Endothelial cell of umbilical vein (primary cell): ENCODE data around the gene ZNF740.

Experiments used
- EZH2 ChIP-seq: IDR thresholded peaks from 2 replicates; pipeline ENCODE4 v1.6.1; 2012; ENCODE audit warnings: borderline replicate concordance, low read depth, mild to moderate bottlenecking, moderate library complexity, low read length, inconsistent platforms; ENCODE audit not compliant: severe bottlenecking
- JUN ChIP-seq: IDR thresholded peaks from 2 replicates; pipeline ENCODE4 v1.6.1; 2011; ENCODE audit warnings: borderline replicate concordance, low read depth; ENCODE audit not compliant: insufficient read length, insufficient read depth
- MYC ChIP-seq: IDR thresholded peaks from one replicate; pipeline ENCODE4 v1.6.1; 2011; ENCODE audit warnings: mild to moderate bottlenecking, low read depth, low read length
- POLR2A ChIP-seq: IDR thresholded peaks from 2 replicates; pipeline ENCODE4 v1.6.1; 2012; ENCODE audit warnings: low read depth, mild to moderate bottlenecking, control low read depth, low read length
- POLR2AphosphoS5 ChIP-seq: IDR thresholded peaks from 2 replicates; pipeline ENCODE4 v1.6.1; 2012; ENCODE audit warnings: low read depth, mild to moderate bottlenecking, control low read depth, low read length, moderate library complexity; ENCODE audit not compliant: insufficient read depth
- TF ChIP-seq, protein P1 (sequence below), 2 donors: IDR thresholded peaks; 1 replicate in 1 of 2; 2 replicates in 1 of 2; pipeline ENCODE4 v1.5.1; 2011; ENCODE audit warnings: low read length in 2 of 2, mild to moderate bottlenecking in 2 of 2, moderate library complexity in 2 of 2, control low read depth in 1 of 2, inconsistent platforms in 1 of 2, low read depth in 1 of 2; ENCODE audit not compliant: insufficient read depth in 1 of 2; ENCODE audit errors: extremely low read depth in 1 of 2
- TF ChIP-seq, protein P2 (sequence below): IDR thresholded peaks from 2 replicates; pipeline ENCODE4 v1.6.1; 2011; ENCODE audit not compliant: insufficient read depth, insufficient read length

- no peak for TF ChIP-seq POLR2AphosphoS5
- TF ChIP-seq EZH2, result no peak
- no peak for TF ChIP-seq MYC
- TF ChIP-seq, protein P1, sequence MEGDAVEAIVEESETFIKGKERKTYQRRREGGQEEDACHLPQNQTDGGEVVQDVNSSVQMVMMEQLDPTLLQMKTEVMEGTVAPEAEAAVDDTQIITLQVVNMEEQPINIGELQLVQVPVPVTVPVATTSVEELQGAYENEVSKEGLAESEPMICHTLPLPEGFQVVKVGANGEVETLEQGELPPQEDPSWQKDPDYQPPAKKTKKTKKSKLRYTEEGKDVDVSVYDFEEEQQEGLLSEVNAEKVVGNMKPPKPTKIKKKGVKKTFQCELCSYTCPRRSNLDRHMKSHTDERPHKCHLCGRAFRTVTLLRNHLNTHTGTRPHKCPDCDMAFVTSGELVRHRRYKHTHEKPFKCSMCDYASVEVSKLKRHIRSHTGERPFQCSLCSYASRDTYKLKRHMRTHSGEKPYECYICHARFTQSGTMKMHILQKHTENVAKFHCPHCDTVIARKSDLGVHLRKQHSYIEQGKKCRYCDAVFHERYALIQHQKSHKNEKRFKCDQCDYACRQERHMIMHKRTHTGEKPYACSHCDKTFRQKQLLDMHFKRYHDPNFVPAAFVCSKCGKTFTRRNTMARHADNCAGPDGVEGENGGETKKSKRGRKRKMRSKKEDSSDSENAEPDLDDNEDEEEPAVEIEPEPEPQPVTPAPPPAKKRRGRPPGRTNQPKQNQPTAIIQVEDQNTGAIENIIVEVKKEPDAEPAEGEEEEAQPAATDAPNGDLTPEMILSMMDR (IDR thresholded peaks at IDR 0.05; ENCODE audit: extremely low read depth in 1 of 2, insufficient read depth in 1 of 2, low read depth in 1 of 2, low read length in 2 of 2), result no peak
- TF ChIP-seq, protein P2, sequence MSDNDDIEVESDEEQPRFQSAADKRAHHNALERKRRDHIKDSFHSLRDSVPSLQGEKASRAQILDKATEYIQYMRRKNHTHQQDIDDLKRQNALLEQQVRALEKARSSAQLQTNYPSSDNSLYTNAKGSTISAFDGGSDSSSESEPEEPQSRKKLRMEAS, result no peak
- no peak for TF ChIP-seq POLR2A
- no peak for TF ChIP-seq JUN
Observed at GRCh38 chr12:53161119-53161911, 19.2 kb upstream of the ZNF740 start.
